HL-60/S4 (cell line): ENCODE results near the gene GSC2.

Experiments
- in situ Hi-C: fragments of 300-500 bp; cut with MboI; formaldehyde crosslinking; loops from 2 replicates; pipeline ENCODE4 v1.14.3; 2022; ENCODE audit warnings: low sequenced_read_pairs

GSC2 gene

DNA sequence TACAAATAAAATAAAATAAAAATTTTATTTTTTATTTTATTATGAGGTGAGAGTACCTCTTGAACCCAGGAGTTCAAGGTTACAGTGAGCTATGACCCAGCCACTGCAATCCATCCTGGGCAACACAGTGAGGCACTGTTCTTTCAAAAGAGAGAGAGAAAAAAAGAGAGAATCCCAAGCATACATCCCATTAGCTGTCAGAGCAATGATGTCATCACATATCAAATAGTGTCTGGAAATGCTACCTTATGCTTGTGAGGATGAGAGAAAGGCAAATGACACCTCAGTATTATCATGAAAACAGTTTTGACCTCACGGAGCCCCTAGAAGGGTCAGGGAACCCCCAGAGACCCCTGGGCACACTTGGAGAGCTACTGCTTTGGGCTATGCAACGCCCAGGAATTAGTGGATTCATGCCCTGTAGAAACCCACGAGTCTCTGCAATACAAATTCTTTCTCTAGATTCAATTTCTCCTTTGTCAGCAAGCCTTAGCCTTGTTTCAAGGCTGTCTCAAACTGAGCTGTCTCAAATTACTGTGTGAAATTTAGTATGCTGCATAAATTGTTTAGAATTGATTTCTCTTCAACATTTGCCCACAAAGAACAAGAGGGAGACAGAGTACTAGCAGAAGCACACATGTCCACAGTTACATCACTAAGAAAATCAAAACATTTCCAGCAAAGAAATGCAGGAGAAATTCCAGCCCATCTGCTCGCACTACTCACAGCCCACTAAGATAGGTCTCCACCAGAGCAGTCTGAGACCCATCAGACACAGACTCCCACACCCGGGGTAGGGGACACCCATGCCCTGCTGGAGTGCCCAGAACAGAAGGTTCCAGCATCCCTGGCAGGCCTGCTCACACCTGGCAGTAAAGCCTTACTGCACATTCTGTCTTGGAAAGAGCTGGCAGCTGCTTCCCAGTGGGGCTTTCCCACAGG lies 45.9 kb downstream of the GSC2 start:
- in situ Hi-C loops, result no loop called here

DNA sequence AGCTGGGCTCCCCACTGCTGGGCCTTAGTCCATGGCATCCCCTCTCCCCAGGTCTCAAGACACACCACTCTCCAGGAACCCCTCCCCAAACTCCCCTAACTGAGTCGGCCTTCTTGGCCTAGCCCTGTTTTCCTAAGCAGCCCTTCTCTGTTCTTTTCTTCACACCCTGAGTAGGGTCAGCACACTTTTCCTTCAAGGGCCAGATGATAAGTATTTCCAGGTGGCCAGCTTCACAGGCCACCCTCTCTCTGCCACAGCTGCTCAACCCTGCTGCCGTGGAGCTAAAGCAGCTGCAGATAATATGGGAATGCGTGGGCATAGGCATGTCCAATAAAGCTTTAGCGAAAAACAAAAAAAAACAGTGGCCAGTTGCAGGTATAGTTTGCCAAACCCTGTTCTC lies 51.9 kb downstream of the GSC2 start:
- in situ Hi-C loops, result no loop called here

DNA sequence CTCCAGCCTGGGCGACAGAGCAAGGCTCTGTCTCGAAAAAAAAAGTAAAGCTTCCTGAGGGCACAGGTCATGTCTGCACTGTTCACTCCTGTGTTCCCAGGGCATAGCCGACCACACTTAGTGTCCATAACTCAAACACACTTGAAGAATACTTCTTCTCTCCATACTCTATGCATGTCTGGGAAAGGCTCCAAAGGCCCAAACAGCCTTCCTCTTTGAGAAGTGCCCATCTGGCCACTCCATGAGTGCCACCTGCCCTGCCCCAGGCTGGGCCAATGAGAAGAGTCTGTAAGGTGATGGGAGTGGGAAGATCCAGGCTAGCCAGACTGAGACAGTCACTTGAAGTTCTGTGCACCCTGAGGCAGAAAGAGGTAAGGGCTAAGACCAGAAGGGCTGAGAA lies 52.6 kb downstream of the GSC2 start:
- in situ Hi-C loops, result no loop called here
